SK-N-SH treated with all-trans-retinoic acid at 6 μM for 48 hours (cell line): ENCODE results near the gene FAIM.
"Not testable (repeated sequence)": the region's sequence is repeated elsewhere in the genome, so short reads cannot be mapped to it uniquely, and the experiment has no call there.

ENCODE experiments used
- PATZ1 ChIP-seq: fragments of 250-450 bp; sonication (Bioruptor Pico); IDR thresholded peaks from 2 replicates; pipeline ENCODE4 v1.8.0; 2020; ENCODE audit warnings: mild to moderate bottlenecking, moderate library complexity, borderline replicate concordance
- ZNF565 ChIP-seq: fragments of 450-650 bp; formaldehyde crosslinking; conservative IDR thresholded peaks from 2 replicates; pipeline ENCODE4 v1.5.0; 2020; ENCODE audit warnings: low read depth, mild to moderate bottlenecking, moderate library complexity

- TF ChIP-seq PATZ1, ZNF565 (CRISPR knock-in tag): not testable (repeated sequence)
Observed at GRCh38 chr3:138604106-138604595, 4.4 kb upstream of the FAIM start.
